ENCODE measurements around the gene SLCO4A1.

The SLCO4A1 gene

DNA sequence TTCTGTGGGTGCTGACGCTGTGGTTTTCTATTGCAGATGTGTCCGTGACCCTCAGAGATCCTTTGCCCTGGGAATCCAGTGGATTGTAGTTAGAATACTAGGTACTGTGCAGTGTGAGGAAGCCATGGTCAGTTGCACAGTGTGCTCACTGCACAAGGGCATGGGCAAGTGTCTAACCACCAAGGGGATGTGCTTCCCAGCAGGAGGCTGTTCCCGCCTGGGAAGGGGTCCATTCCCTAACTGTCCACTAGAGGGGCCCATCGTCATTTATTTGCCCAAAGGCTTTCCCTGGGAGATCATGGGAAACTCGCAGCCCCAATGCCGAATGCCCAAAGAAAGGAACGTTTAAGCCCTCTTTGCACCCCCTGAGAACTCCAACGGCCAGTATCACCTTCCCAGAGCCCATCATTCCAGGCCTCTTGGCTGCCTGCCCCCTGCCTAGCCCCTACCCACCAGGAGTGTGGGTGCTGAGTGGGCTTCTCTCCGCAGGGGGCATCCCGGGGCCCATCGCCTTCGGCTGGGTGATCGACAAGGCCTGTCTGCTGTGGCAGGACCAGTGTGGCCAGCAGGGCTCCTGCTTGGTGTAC lies 26.2 kb downstream of the SLCO4A1 start:
- Histone ChIP-seq H3K4me3 (ENCODE audit: extremely low read depth, insufficient read depth, low read length, poor library complexity, severe bottlenecking) (no peak overlapping the region), H3K36me3 (ENCODE audit: control insufficient read depth, insufficient read depth, low read length) (no peaks in the 10 kb centered on the region), H3K4me1 (ENCODE audit: control insufficient read depth, insufficient read depth, low read length, poor library complexity, severe bottlenecking) (no peaks in the 10 kb centered on the region), H3K9me3 (ENCODE audit: control insufficient read depth, low read length) (no peaks in the 10 kb centered on the region), H3K27ac (ENCODE audit: low read depth, low read length, severe bottlenecking) (no peak overlapping the region)
- 56 to 67% methylated on average over 9 to 12 of the region's 13 CpGs for WGBS, 2 experiments (ENCODE audit: insufficient coverage in 2 of 2)

DNA sequence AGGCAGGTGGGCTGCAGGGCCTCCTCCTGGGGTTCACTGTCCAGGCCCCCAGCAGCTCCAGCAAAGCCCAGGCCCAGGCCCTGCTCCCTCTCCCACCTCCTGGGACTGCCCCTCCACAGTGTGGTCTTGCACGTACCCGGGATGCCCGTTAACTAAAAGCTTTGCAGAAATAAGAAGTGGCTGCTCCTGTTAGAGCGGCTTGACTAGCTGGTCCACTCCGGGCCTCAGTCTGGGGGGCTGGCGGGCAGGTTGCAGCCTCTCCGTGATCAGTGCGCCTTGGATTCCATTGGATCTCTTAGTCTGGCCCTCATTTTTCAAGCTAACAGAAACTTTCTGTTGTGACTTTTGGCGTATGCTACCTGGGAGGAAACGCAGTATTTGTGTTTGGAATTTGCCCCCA lies 26.9 kb downstream of the SLCO4A1 start:
- Histone ChIP-seq H3K4me1 (ENCODE audit: control insufficient read depth, insufficient read depth, low read length, poor library complexity, severe bottlenecking) (no peaks in the 10 kb centered on the region), H3K4me3 (ENCODE audit: extremely low read depth, insufficient read depth, low read length, poor library complexity, severe bottlenecking) (no peak overlapping the region), H3K27ac (ENCODE audit: low read depth, low read length, severe bottlenecking) (no peak overlapping the region), H3K9me3 (ENCODE audit: control insufficient read depth, low read length) (no peaks in the 10 kb centered on the region), H3K36me3 (ENCODE audit: control insufficient read depth, insufficient read depth, low read length) (no peaks in the 10 kb centered on the region)
- WGBS, 2 experiments (ENCODE audit: insufficient coverage in 2 of 2), result 89 to 94% methylated on average over 9 to 10 of the region's 10 CpGs

DNA sequence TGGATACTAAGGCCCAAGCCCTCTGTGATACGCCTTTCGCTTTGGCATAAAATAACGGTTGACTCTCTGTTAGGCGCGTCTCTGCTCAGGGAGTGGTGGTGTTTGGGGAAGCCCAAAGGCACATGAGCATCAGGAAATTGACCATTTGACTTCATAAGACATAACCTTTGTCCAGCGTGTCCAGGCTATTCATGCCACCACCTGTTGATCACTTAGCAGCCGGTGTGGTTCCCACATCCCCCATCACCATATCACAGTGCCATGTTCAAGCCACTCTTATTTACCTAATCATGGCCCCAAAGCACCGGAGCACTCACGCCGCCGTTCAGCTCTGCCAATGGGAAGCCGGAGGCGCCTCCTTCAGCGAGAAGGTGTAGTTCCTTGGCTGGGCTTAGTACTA lies 27.9 kb downstream of the SLCO4A1 start:
- Histone ChIP-seq H3K4me1 (ENCODE audit: control insufficient read depth, insufficient read depth, low read length, poor library complexity, severe bottlenecking) (peaks cover 9% of the 10 kb centered on the region), H3K27ac (ENCODE audit: low read depth, low read length, severe bottlenecking) (no peak overlapping the region), H3K4me3 (ENCODE audit: extremely low read depth, insufficient read depth, low read length, poor library complexity, severe bottlenecking) (no peak overlapping the region), H3K36me3 (ENCODE audit: control insufficient read depth, insufficient read depth, low read length) (no peaks in the 10 kb centered on the region), H3K9me3 (ENCODE audit: control insufficient read depth, low read length) (no peaks in the 10 kb centered on the region)
- WGBS, 2 experiments (ENCODE audit: insufficient coverage in 2 of 2), result 93 to 97% methylated on average over 13 to 14 of the region's 14 CpGs

DNA sequence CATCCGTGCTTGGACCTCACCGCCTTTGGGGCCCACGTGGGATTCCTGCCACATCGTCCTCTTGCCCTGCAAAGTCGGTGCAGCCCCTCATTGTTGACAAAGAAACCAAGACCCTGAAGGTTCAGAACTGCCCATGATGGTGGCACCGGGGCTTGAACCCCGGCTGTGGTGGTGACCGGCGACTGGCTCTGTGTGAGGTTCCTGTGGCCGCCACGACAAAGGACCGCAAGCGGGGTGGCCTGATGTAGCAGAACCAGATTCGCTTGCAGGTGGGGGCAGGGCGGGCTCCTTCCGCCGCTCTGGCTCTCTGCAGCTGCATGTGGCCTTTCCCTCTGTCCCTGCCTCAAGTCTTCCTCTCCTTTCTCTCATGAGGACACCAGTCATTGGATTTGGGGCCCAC lies 28.7 kb downstream of the SLCO4A1 start:
- Histone ChIP-seq H3K9me3 (ENCODE audit: control insufficient read depth, low read length) (no peaks in the 10 kb centered on the region), H3K27ac (ENCODE audit: low read depth, low read length, severe bottlenecking) (no peak overlapping the region), H3K4me3 (ENCODE audit: extremely low read depth, insufficient read depth, low read length, poor library complexity, severe bottlenecking) (no peak overlapping the region), H3K4me1 (ENCODE audit: control insufficient read depth, insufficient read depth, low read length, poor library complexity, severe bottlenecking) (peaks cover 16% of the 10 kb centered on the region), H3K36me3 (ENCODE audit: control insufficient read depth, insufficient read depth, low read length) (no peaks in the 10 kb centered on the region)
- WGBS, 2 experiments (ENCODE audit: insufficient coverage in 2 of 2), result 92 to 94% methylated on average over 17 of the region's 17 CpGs

DNA sequence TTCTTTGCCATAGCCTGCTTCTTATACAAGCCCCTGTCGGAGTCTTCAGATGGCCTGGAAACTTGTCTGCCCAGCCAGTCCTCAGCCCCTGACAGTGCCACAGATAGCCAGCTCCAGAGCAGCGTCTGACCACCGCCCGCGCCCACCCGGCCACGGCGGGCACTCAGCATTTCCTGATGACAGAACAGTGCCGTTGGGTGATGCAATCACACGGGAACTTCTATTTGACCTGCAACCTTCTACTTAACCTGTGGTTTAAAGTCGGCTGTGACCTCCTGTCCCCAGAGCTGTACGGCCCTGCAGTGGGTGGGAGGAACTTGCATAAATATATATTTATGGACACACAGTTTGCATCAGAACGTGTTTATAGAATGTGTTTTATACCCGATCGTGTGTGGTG lies 29.5 kb downstream of the SLCO4A1 start:
- Histone ChIP-seq H3K4me1 (ENCODE audit: control insufficient read depth, insufficient read depth, low read length, poor library complexity, severe bottlenecking) (peaks cover 16% of the 10 kb centered on the region), H3K4me3 (ENCODE audit: extremely low read depth, insufficient read depth, low read length, poor library complexity, severe bottlenecking) (no peak overlapping the region), H3K9me3 (ENCODE audit: control insufficient read depth, low read length) (no peaks in the 10 kb centered on the region), H3K27ac (ENCODE audit: low read depth, low read length, severe bottlenecking) (no peak overlapping the region), H3K36me3 (ENCODE audit: control insufficient read depth, insufficient read depth, low read length) (no peaks in the 10 kb centered on the region)
- 91 to 95% methylated on average over 11 to 13 of the region's 15 CpGs for WGBS, 2 experiments (ENCODE audit: insufficient coverage in 2 of 2)

DNA sequence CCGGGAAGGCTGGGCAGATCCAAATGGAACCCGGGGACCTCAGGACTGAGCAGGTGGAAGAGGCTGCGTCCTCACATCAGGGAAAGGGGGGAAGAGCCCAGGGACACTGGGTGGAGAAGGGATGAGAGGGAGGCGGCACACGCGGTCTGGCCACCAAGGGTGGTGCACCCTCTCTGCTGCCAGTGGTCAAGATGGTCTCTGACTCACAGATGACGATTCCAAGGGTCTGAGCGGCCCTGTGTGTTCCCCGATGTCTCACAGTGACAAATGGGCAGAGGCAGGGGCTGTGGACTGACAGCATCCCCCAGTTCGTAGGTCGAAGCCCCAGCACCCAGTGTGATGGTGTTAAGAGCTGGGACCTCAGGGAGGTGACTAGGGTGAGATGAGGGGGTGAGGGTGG lies 32.1 kb downstream of the SLCO4A1 start:
- no peak overlapping the region for H3K4me3 ChIP-seq (ENCODE audit: extremely low read depth, insufficient read depth, low read length, poor library complexity, severe bottlenecking)
- 94% methylated on average over 8 to 11 of the region's 11 CpGs for WGBS, 2 experiments (ENCODE audit: insufficient coverage in 2 of 2)
- no peak overlapping the region for H3K27ac ChIP-seq (ENCODE audit: low read depth, low read length, severe bottlenecking)
- H3K36me3 ChIP-seq (ENCODE audit: control insufficient read depth, insufficient read depth, low read length), result no peaks in the 10 kb centered on the region
- peaks cover 16% of the 10 kb centered on the region for H3K4me1 ChIP-seq (ENCODE audit: control insufficient read depth, insufficient read depth, low read length, poor library complexity, severe bottlenecking)
- H3K9me3 ChIP-seq (ENCODE audit: control insufficient read depth, low read length), result no peaks in the 10 kb centered on the region

DNA sequence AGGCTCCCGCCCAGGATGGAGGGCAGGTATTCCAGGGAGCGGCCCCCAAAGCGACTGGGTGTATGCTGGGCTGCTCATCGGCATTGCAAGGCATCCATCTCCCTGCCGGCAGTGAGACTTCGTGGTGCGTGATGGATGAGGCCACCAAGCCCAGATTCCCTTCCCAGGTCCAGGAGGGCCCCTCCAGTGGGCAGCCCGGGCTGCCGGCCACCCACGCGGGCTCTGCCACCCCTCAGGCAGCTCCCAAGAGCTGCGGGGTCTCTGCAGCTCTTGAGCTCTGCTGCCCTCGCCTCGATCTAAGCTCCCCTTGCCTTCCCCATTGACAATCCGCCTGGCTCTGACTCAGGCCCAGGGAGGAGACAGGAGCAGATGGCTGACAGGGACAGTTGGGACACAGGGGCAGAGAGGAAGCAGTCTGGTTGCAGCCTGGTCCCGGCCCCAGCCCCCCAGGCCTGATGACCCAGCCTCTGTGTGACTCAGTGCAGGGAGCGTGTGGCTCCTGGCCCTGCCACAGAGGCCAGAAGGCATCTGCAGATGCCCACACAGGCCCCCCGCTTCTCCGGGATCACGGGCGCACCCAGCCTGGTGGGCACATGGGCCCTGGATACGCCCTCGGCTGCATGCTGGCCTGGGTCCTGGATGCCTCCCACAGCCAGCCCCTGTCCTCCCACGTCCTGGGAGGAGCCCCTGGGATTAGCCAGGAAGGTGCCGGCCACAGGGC lies 33.0 kb downstream of the SLCO4A1 start:
- no peaks in the 10 kb centered on the region for H3K36me3 ChIP-seq (ENCODE audit: control insufficient read depth, insufficient read depth, low read length)
- no peak overlapping the region for H3K27ac ChIP-seq (ENCODE audit: low read depth, low read length, severe bottlenecking)
- peaks cover 16% of the 10 kb centered on the region for H3K4me1 ChIP-seq (ENCODE audit: control insufficient read depth, insufficient read depth, low read length, poor library complexity, severe bottlenecking)
- H3K4me3 ChIP-seq (ENCODE audit: extremely low read depth, insufficient read depth, low read length, poor library complexity, severe bottlenecking), result no peak overlapping the region
- 89 to 90% methylated on average over 17 to 20 of the region's 25 CpGs for WGBS, 2 experiments (ENCODE audit: insufficient coverage in 2 of 2)
- peaks cover 8% of the 10 kb centered on the region for H3K9me3 ChIP-seq (ENCODE audit: control insufficient read depth, low read length)

DNA sequence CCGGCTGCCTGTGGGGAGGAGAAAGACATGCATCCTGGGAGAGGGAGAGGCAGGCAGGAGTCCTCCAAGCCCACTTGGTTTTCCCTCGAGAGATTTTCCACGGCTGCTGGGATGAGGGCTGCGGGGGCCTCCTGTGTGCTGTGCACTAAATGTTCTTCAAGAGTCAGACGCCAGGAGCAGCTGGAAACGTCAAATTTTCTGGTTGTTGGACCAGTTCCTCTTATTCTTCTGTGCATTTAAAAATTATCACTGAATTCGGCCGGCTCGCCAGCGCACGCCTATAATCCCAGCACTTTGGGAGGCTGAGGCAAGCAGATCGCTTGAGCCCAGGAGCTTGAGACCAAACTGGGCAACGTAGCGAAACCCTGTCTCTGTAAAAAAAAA lies 33.6 kb downstream of the SLCO4A1 start:
- Histone ChIP-seq H3K4me1 (ENCODE audit: control insufficient read depth, insufficient read depth, low read length, poor library complexity, severe bottlenecking) (peaks cover 16% of the 10 kb centered on the region), H3K4me3 (ENCODE audit: extremely low read depth, insufficient read depth, low read length, poor library complexity, severe bottlenecking) (no peak overlapping the region), H3K9me3 (ENCODE audit: control insufficient read depth, low read length) (peaks cover 13% of the 10 kb centered on the region), H3K27ac (ENCODE audit: low read depth, low read length, severe bottlenecking) (no peak overlapping the region), H3K36me3 (ENCODE audit: control insufficient read depth, insufficient read depth, low read length) (no peaks in the 10 kb centered on the region)
- WGBS, 2 experiments (ENCODE audit: insufficient coverage in 2 of 2), result 94 to 97% methylated on average over 13 to 14 of the region's 14 CpGs

DNA sequence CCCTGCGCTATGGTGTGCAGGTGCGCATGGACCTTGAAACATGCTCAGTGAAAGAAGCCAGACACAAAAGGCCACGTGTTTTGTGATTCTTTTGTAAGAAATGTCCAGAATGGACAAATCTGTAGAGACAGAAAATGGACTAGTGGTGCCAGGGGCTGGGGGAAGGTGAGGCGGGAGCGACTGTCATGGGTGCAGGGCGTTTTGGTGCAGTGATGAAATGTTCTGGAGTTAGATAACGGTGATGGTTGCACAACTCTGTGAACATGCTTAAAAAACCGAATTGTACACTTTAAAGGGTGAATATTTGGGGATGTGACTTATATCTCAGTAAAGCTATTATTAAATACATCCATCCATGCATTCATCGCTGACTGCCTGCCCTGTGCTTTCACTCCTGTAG lies 34.7 kb downstream of the SLCO4A1 start:
- Histone ChIP-seq H3K27ac (ENCODE audit: low read depth, low read length, severe bottlenecking) (no peak overlapping the region), H3K4me3 (ENCODE audit: extremely low read depth, insufficient read depth, low read length, poor library complexity, severe bottlenecking) (no peak overlapping the region), H3K36me3 (ENCODE audit: control insufficient read depth, insufficient read depth, low read length) (no peaks in the 10 kb centered on the region), H3K4me1 (ENCODE audit: control insufficient read depth, insufficient read depth, low read length, poor library complexity, severe bottlenecking) (peaks cover 16% of the 10 kb centered on the region), H3K9me3 (ENCODE audit: control insufficient read depth, low read length) (peaks cover 13% of the 10 kb centered on the region)
- 94 to 98% methylated on average over 6 of the region's 9 CpGs for WGBS, 2 experiments (ENCODE audit: insufficient coverage in 2 of 2)

DNA sequence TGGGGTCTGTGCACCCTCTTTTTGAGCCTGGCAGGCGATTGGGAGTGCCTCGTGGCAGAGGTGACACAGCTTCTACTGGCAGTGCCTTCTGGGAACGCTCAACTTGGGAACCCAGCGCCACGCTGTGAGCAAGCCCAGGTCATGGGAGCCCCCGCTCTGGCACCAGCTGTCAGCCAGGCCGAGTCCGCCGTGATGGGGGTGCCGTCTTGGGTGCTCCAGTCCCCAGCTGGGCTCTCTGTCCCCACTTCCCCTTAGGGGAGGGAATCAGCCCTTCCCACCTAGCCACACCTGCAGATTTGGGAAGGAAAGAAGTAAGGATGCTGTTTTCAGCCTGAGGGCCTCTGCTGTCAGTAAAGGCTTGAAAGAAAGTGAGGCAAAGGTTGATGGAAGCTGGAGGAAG lies 35.4 kb downstream of the SLCO4A1 start:
- Histone ChIP-seq H3K4me3 (ENCODE audit: extremely low read depth, insufficient read depth, low read length, poor library complexity, severe bottlenecking) (no peak overlapping the region), H3K27ac (ENCODE audit: low read depth, low read length, severe bottlenecking) (no peak overlapping the region), H3K36me3 (ENCODE audit: control insufficient read depth, insufficient read depth, low read length) (no peaks in the 10 kb centered on the region), H3K4me1 (ENCODE audit: control insufficient read depth, insufficient read depth, low read length, poor library complexity, severe bottlenecking) (peaks cover 16% of the 10 kb centered on the region), H3K9me3 (ENCODE audit: control insufficient read depth, low read length) (peaks cover 13% of the 10 kb centered on the region)
- 86 to 95% methylated on average over 5 to 6 of the region's 10 CpGs for WGBS, 2 experiments (ENCODE audit: insufficient coverage in 2 of 2)

DNA sequence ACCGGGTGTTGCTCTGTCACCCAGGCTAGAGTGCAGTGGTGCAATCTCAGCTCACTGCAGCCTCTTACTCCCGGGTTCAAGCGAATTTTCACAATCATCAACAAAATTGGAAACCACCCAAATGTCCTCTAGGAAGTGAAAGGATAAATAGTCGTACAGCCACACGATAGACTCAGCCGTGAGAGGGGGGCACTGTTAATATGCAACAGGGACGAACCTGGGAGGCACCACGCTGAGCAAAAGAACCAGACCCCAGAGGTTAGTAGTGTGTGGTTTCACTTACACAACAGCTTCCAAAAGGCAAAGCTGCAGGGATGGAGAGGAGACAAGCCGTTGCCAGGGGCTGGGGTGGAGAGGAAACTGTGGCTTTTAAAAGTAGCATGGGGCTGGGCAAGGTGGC lies 36.2 kb downstream of the SLCO4A1 start:
- Histone ChIP-seq H3K4me1 (ENCODE audit: control insufficient read depth, insufficient read depth, low read length, poor library complexity, severe bottlenecking) (peaks cover 16% of the 10 kb centered on the region), H3K27ac (ENCODE audit: low read depth, low read length, severe bottlenecking) (no peak overlapping the region), H3K4me3 (ENCODE audit: extremely low read depth, insufficient read depth, low read length, poor library complexity, severe bottlenecking) (no peak overlapping the region), H3K36me3 (ENCODE audit: control insufficient read depth, insufficient read depth, low read length) (no peaks in the 10 kb centered on the region), H3K9me3 (ENCODE audit: control insufficient read depth, low read length) (peaks cover 13% of the 10 kb centered on the region)
- WGBS, 2 experiments (ENCODE audit: insufficient coverage in 2 of 2), result 80 to 89% methylated on average over 4 to 6 of the region's 9 CpGs
